Measurements from ENCODE around the gene FPGT.
"Not testable (repeated sequence)": the region's sequence is repeated elsewhere in the genome, so short reads cannot be mapped to it uniquely, and the experiment has no call there.

Gene FPGT

GRCh38 chr1:74253243-74253824 lies 55.3 kb downstream of the FPGT start:
- in situ Hi-C loops (cut with HindIII; ENCODE audit: low sequenced_read_pairs): not testable (repeated sequence)
